Measurements from ENCODE around the gene SCNN1B.
"Not testable (repeated sequence)": the region's sequence is repeated elsewhere in the genome, so short reads cannot be mapped to it uniquely, and the experiment has no call there.

Gene SCNN1B

DNA sequence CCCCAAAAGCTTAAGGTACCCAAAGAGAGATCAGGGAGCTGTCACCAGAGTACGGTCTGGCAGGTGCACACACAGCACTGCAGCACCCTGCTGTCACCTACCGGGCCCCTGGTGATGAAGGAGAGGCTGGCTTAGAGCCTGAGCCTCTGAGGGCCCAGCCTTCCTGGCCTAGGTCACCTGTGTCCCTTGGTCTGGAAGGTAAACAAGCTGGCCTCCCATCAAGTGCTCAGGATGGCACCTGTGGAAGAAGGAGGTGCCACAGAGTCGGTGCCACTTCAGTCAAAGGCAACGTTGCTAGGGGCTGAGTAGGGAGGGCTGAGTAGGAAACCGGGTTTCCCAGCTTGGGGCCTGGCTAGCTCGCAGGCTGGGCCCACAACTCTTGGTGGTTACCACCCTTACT, 80.2 kb downstream of the SCNN1B start:
- no peak for DNase-seq

DNA sequence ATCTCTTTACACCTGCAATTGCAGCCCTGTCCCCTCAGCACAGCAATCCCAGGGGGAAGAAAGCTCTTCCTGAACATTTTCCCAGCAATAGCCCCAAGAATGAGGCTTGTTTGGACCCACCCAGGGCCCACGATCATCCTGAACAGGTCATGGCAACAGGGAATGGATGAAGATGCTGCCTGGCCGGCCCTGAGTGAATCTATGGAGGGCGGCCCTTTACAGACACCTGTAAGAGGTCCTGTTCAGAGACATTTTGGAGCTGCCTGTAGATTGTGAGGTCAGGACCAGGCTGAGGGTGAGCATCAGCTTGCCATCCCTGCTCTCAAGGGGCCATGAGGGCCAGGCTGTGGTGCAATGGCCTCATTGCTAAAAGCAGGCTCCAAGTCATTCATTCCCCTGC, 81.8 kb downstream of the SCNN1B start:
- no peak for DNase-seq

GRCh38 chr16:23384878-23385277, 82.8 kb downstream of the SCNN1B start:
- DNase-seq = no peak

GRCh38 chr16:23385441-23385840, 83.3 kb downstream of the SCNN1B start:
- no peak for DNase-seq

DNA sequence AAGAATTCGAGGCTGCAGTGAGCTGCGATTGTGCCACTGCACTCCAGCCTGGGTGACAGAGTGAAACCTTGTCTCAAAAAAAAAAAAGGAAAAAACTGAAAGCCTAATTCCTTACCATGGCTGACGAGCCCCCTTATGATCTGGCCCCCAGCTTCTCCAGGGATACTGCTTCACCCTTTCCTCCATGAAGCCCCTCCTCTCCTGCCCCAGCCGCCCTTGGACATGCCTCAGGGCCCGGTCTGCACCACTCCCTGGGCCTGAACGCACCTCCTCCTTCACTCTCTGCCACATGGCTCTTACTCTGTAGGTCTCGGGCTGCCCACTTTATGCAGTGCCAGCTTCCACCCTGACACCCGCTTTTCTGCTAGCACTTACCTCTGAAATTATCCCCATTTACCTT, 85.6 kb downstream of the SCNN1B start:
- DNase-seq = no peak

DNA sequence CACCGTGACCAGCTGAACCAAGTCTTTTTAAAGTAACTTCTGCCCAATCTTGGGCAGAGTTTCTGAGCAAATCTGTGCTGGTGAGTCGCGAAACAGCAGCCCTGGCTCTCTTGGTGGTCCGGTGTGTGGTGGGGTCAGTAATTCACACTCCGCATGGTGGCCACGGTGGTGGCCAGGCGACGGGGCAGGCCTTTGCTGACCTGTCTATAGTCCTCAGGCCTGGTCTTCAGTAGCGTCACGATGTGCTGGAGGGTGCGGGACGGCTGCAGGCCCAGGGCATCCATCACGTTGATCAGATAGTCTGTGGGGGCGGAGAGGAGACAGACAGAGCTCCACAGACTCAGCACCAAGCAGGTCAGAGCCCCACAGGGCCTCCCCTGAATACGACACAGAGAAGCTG, 86.7 kb downstream of the SCNN1B start:
- no peak for DNase-seq

DNA sequence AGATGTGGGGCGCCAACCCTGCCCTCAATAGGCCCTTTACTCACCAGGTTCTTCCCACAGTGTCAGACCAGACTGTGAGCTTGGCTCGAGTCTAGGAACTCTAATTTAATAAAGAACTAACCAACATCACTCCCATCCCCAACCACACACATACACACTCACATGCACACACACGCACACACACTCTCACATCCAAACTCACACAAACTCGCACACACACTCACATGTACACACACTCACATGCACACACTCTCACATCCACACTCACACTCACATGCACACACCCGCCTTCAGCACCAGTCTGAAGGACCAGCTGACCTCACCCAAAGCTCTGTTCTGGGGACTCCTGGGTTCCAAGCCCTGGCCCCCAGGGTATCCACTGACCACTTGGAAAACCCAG, 87.1 kb downstream of the SCNN1B start:
- no peak for DNase-seq

DNA sequence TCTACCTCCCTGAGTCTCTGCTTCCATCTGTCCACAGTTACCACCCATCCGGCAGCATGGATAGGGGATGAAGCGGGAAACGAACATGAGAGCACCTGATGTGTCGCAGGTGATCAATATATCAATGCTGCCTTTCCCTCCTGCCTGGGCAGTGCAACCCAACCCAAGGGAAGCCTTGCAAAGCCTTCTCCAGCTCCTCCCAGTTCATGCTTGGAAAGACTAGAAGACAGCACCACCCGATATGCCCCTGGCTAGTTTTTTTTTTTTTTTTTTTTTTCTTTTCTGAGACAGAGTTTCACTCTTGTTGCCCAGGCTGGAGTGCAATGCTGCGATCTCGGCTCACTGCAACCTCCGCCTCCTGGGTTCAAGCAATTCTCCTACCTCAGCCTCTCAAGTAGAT, 87.8 kb downstream of the SCNN1B start:
- not testable (repeated sequence) for DNase-seq

GRCh38 chr16:23391381-23392222, 89.5 kb downstream of the SCNN1B start:
- DNase-seq = no peak

DNA sequence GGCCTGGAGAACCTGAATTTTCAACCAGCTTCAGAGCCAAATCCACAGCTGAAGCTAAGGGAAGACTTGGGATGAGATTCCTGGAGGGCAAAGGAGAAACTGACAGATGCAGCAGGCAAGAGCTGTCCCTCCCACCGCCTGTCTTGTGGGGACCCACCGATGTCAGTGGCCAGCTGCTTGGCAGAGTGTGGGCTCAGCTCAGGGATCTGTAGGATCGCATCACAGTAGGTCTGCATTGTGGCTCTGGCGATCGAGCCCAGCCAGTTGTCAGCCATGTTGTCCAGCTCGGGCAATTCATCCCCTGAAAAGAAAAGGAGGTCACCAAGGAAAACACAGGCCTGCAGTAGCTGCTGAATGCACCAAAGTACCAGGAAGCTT, 90.1 kb downstream of the SCNN1B start:
- DNase-seq = no peak

DNA sequence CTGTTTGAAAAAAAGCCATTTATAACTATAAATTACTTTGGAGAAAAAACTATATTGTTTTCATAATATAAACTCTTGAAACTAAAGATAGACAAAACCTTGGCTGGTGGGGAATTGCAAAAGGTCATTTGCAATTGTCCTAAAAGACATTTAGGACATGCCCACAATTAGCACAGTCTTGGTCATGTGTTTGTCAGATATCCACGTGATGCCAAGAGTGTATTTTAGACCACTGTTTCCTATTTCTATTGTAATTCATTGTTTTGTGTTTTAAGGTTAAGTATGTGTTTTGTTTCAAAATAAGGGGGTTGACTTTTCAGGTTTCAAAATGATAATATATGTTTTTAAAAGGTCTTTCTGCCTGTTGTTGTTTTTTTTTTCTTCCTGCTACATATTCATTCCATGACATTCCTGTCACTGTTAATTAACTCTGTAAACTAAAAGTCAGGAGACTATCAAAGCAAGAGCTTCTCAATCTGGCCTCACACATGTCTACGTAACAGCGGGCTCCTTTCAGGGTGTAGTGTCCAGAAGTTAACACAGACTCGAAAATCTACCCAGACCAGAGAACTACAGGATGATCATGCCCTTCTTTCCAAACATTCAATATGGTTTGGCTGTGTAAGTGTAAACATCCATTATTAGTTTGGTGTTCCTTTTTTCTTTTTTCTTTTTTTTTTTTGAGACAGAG, 92.2 kb downstream of the SCNN1B start:
- DNase-seq = no peak

GRCh38 chr16:23395732-23396131, 93.6 kb downstream of the SCNN1B start:
- no peak for DNase-seq

GRCh38 chr16:23397464-23397863, 95.4 kb downstream of the SCNN1B start:
- no peak for DNase-seq

GRCh38 chr16:23398987-23399805, 97.1 kb downstream of the SCNN1B start:
- no peak for DNase-seq

- peak; percentile 79 for DNase-seq
Observed at GRCh38 chr16:23400447-23400846, 98.3 kb downstream of the SCNN1B start.

DNA sequence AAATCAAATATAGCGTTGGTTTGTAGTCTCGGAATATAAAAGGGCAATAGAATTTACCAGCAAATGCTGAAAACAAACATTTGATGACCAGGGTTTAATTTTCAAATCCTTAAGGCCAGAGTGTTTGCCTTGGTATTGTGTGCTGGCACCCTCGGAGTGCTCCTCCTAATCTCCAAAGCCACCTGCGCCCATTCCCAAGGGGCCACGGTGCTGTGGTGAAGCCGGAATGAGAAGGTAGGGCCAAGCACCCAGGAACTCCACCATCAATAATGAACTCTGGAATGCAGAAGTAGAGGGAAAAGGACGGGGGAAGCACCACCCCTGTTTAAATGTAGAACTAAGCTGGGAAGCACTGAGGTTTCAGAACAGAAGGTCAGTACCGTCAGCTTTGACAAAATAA, 99.0 kb downstream of the SCNN1B start:
- no peak for DNase-seq

- DNase-seq = no peak
Observed at GRCh38 chr16:23402100-23402499, 100.0 kb downstream of the SCNN1B start.

DNA sequence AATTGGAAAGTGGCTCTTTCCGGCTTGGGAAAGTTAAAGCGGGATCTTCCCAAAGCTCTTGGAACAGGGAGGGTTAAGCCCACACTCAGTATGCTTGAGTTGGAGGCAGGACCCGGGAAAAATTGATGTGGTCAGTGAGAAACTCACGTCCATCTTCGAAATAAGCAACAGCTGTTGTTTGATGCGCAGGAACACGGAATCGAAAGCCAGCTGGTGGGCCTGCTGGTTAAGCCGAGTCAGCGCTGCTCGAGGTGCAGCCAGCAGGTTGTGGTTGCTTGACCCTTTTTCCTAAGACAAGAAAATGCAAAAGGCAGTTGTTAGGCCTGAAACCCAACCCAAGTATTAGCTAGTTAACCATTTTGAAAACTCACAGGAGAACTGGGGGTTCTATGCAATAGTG, 101.4 kb downstream of the SCNN1B start:
- no peak for DNase-seq

- no peak for DNase-seq
Observed at GRCh38 chr16:23406024-23406423, 103.9 kb downstream of the SCNN1B start.

DNA sequence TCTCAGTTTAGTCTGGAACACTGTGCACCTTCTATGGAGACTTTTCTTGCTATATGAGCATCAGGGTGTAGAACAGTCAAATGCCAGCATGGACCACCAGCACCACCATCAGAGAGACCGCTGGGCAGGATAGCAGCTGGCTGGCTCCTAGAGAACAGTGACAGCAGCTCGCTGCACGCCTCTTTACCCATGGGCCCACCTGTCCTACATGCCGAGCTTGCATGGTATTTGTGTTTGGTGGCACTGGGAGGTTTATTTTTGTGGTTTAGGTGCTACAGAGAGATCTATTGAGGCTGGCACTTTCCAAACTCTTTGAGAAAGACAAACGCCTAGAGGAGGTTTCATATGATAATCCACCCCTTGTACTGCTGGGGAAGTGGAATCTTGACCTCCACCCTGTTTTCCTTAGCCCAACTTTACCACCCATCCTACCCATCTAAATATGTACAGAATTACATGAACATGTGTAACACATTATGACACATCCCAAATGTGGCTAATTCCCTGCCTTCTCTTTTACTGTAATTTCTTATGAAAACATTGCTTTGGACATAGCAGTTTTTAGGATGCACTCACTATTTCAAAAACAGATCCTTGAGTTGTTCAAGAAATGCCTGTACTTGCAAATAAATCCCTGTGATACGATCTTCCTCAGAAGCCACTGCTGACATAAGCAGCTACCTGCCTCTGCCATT, 104.6 kb downstream of the SCNN1B start:
- no peak for DNase-seq

GRCh38 chr16:23407436-23408127, 105.5 kb downstream of the SCNN1B start:
- DNase-seq = no peak

DNA sequence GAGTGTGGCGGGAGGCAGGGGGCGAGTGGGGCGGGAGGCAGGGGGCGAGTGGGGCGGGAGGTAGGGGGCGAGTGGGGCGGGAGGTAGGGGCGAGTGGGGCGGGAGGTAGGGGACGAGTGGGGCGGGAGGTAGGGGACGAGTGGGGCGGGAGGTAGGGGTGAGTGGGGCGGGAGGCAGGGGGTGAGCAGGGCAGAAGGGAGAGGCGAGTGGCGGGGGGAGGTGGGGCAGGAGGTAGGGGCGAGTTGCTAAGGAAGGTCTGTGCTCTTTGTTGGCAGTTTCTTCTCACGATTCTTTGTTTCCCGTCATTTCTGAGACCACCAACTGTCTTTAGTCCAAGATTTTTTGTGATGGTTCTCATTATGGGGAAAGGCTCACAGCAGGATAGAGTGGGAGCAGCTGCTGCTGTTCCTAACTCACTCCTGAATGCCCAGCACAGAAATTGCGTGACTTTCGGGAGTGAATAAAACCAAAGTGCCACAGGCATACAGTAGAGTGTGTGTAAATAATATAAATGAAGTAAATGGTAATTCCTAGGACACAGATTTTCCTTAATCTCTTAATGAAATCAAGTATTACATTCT, 106.2 kb downstream of the SCNN1B start:
- DNase-seq = no peak
